CD4-positive, alpha-beta T cell treated with Interleukin-2 at 100 ng/mL for 4 hours (primary cell): ENCODE measurements around the gene GCNA.
"Not testable (repeated sequence)": the region's sequence is repeated elsewhere in the genome, so short reads cannot be mapped to it uniquely, and the experiment has no call there.

Experiments used
- DNase-seq: peaks from one replicate; pipeline ENCODE4 v3.0.0-alpha.2; 2020; ENCODE audit warnings: low spot score

The GCNA gene

GRCh38 chrX:71638409-71638808, 60.2 kb downstream of the GCNA start:
- no peak for DNase-seq

GRCh38 chrX:71640002-71640401, 61.8 kb downstream of the GCNA start:
- no peak for DNase-seq

GRCh38 chrX:71644406-71644805, 66.2 kb downstream of the GCNA start:
- DNase-seq, result not testable (repeated sequence)

GRCh38 chrX:71650333-71650969, 72.2 kb downstream of the GCNA start:
- DNase-seq, result peak; percentile 49

GRCh38 chrX:71652405-71652804, 74.2 kb downstream of the GCNA start:
- peak; percentile 66 for DNase-seq

GRCh38 chrX:71653344-71653743, 75.1 kb downstream of the GCNA start:
- no peak for DNase-seq

GRCh38 chrX:71657267-71657666, 79.0 kb downstream of the GCNA start:
- DNase-seq, result no peak

GRCh38 chrX:71659342-71659741, 81.1 kb downstream of the GCNA start:
- DNase-seq, result no peak

- no peak for DNase-seq
Observed at GRCh38 chrX:71659959-71660358, 81.7 kb downstream of the GCNA start.

GRCh38 chrX:71660562-71661416, 82.6 kb downstream of the GCNA start:
- no peak for DNase-seq

- no peak for DNase-seq
Observed at GRCh38 chrX:71661919-71662318, 83.7 kb downstream of the GCNA start.

- not testable (repeated sequence) for DNase-seq
Observed at GRCh38 chrX:71662654-71663053, 84.4 kb downstream of the GCNA start.
